ENCODE results near the gene CHRNA7. TPM values are rescaled to one million over a fixed set of nuclear protein-coding genes. Genes with fewer than 3 reads are reported as not detected.
"Not testable (repeated sequence)": the region's sequence is repeated elsewhere in the genome, so short reads cannot be mapped to it uniquely, and the experiment has no call there.

CHRNA7 gene
- polyA plus RNA-seq, 3 donors = 13.2 to 28.6 (median 26.2) TPM

- no peak for DNase-seq
Observed at GRCh38 chr15:32112101-32112500, 81.8 kb downstream of the CHRNA7 start.

DNA sequence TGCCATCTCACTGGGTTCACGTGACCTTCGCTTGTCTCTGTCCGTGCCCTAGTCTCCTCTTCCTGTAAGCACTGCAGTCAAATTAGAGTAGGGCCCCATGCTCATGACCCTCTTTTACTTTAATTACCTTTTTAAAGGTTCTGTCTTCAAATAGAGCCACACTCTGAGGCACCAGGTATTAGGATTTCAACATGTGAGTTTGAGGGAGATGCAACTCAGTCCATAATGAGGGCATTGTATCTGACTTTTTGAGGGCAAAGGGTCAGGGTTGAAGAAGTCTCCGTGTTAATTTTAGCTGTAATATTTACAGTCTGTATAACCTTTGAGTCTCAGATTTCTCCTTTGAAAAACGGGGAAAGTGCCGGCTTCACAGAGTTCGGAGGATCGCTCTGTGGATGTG is 82.9 kb downstream of the CHRNA7 start:
- DNase-seq = no peak

DNA sequence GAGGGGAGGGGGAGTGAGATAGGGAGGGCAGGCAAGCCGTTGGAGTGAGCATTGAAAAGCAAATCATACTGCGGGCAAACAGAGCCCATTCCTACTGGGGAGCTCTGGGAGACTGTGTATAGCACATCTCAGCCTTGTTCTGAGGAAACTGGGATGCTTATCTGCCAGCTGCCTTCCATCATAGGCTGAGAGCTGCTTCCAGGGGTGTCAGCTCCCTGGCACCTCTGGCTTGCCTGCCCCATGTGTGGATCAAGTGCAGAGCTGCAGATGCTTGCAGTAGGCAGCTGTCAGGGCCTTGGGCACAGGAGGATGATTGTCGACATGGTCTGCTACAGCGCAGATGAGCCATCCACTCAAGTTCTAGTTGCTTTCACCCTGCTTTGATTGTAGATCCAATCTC is 86.8 kb downstream of the CHRNA7 start:
- DNase-seq = no peak

DNA sequence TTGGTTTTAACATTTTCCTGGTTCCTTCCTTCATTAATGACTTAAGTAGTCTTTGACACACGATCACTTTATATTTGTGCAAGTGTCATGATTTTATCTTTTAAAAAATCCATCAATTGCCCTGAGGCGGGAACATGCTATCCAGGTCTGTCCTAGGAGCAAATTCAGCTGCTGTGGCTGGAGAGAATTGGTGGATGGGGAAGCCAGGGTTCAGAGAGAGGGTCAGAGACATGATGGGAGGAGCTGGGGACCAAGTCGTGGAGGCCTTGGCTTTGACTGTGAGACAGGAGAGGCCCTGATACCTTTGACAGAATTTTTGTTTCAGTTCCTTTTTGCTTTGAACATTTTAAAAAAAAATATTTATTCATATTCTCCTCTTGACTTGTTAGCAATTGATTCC is 89.0 kb downstream of the CHRNA7 start:
- no peak for DNase-seq

GRCh38 chr15:32119694-32120330 is 89.5 kb downstream of the CHRNA7 start:
- no peak for DNase-seq

DNA sequence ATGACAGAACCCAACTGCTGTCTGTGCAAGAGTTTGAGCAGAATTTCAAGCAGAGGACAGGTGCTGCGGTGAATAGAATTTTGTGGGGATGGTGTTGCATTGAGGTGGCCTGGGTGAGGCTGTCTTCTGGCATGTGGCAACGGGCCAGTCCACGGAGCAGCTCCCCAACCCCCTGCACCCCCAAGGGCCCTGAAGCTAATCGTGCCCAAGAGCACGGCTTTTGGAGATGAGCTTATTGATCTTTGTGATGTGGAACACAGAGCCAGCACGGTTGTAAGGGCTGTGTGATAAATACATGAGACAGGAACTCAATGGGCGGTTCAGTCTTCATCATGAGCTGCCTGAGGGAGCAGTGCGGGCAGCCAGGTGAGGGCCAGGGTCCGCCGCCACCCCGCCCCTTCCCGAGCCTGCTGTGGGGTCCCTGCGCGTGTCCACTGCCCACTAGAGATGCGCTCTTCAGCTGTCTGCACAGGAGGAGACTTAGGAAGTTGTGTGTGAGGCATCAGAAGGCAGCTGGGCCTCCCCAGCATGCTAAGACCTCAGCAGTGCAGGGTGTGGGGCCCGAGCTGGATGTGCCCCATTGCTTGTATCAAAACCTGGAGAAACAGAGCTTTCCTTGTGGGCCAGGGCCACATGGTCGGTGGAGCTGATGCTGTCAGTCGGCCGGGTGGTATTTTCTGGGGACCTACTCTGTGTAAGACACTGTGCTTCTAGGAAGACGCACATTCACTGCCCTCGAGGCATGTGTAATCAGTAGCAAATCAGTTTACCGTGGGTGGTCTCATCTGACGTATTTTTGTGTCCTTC is 90.5 kb downstream of the CHRNA7 start:
- no peak for DNase-seq

GRCh38 chr15:32121384-32121695 is 91.0 kb downstream of the CHRNA7 start:
- DNase-seq = no peak

GRCh38 chr15:32122013-32122412 is 91.7 kb downstream of the CHRNA7 start:
- DNase-seq = no peak

DNA sequence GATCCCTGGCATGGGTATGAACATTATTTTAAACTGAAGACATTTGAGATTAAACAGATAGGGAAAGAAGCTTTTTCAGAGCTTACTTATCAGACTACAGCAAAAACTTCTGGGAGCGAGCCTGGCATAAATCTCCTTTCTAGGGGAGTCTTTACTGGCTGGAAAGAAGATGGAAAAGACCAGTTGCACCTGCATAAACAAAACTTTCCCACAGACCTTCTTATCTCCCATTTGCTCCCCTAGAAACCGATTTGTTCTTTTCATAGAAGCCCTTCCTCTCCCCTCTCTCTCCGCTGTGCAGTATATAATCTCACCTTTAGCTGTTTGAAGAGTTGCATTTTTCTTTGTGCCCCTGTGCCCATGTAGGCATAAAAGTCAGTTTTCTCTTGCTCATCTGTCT is 93.2 kb downstream of the CHRNA7 start:
- no peak for DNase-seq

- no peak for DNase-seq
Observed at GRCh38 chr15:32124726-32125125, 94.4 kb downstream of the CHRNA7 start.

GRCh38 chr15:32125595-32125994 is 95.3 kb downstream of the CHRNA7 start:
- DNase-seq = no peak

DNA sequence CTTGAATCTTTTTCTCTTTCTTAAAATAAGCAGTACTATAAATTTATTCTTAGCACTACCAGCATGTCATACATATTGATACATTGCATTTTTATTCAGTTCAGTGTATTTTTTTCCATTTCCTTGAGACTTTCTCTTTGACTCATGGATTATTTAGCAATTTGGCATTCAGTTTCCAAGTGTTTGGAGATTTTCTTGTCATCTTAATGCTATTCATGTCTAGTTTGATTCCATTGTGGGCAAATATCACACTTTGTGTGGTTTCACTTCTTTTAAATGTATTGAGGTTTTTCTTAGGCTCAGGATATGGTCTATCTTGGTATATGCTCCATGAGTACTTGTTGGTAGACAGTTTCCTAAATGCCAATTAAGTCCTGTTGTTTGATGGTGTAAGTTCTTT is 99.5 kb downstream of the CHRNA7 start:
- no peak for DNase-seq

DNA sequence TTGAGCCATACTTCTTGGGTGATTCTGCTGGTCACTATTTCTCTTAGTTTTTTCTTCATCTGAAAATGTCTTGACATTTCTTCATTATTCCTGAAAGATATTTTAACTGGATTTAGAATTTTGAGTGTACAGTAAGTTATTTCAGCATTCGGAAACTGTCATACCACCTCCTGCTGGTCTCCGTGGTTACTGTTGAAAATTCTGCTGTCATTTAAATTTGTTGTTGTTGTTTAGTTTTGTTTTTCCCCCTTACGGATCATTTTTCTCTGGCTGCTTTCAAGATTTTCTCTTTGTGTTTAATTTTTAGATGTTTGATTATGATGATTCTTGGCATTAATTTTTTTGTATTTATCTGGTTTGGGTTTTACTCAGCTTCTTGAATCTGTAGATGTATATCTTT is 100.5 kb downstream of the CHRNA7 start:
- no peak for DNase-seq

DNA sequence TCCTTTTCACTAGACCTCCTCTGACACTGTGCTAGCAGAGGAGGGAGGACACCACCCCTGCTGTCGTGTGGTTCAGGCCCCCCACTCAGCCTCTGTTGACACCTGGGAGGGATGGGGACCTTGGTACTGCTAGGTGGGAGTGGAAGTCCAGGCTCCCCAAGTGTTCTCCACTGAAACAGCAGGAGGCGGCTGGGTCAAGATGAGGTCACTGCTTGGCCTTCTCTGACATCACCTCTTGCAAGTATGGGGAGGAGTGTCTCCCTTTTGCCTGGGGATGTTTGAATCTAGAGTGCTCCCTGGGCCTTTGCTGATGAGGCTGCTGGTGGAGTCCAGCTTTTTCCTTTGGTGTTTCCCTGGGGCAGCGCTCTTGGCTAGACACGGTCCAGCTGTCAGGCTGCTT is 101.5 kb downstream of the CHRNA7 start:
- no peak for DNase-seq

- no peak for DNase-seq
Observed at GRCh38 chr15:32132859-32133258, 102.5 kb downstream of the CHRNA7 start.

- DNase-seq = no peak
Observed at GRCh38 chr15:32134842-32135241, 104.5 kb downstream of the CHRNA7 start.

DNA sequence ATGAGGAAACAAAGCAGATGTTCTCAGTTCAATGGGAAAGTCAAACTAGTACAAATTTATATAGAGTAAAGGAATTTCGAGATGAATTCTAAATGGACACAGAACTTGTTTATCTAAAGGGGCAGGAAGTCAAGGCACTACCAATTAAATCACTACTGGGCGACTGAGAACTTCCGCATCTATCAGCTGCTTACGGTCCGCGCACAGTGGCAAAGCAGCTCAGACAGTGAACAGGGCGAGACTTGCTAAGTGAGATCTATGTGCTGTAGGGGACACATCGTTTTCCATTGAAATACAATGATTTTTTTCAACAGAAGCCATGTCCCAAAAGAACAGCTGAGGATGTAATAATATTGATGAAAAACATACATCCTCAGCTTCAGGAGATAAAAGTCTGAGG is 105.0 kb downstream of the CHRNA7 start:
- no peak for DNase-seq

DNA sequence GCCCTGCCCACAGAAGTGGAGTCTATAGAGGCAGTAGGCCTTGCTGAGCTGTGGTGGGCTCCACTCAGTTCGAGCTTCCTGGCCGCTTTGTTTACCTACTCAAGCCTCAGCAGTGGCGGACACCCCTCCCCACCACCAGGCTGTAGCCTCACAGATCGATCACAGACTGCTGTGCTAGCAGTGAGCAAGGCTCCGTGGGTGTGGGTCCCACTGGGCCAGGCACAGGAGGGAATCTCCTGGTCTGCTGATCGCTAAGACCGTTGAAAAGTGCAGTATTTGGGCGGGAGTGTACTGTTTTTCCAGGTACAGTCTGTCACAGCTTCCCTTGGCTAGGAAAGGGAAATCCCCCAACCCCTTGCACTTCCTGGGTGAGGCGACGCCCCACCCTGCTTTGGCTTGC is 115.2 kb downstream of the CHRNA7 start:
- DNase-seq = not testable (repeated sequence)

GRCh38 chr15:32148833-32149555 is 118.7 kb downstream of the CHRNA7 start:
- DNase-seq = no peak

DNA sequence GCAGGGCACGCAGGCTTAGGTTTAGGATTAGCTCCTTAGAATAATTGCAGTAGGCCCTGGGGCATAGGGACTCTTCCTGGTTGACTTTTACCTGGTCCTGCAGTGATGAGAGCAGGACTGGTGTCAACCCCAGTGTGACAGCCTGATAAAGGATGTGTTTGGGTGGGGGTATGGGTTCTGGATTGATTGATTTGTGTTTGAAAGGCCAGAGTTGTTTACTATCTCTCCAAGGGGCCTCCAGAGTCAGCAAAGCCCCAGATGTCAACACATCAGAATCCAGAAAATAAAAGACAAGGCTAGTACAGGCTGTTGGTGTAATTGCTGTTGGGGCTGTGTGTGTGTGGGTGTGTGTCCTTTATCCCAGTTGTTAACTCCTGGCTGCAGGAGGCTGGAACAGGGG is 122.3 kb downstream of the CHRNA7 start:
- no peak for DNase-seq

GRCh38 chr15:32153868-32154623 is 123.7 kb downstream of the CHRNA7 start:
- not testable (repeated sequence) for DNase-seq

DNA sequence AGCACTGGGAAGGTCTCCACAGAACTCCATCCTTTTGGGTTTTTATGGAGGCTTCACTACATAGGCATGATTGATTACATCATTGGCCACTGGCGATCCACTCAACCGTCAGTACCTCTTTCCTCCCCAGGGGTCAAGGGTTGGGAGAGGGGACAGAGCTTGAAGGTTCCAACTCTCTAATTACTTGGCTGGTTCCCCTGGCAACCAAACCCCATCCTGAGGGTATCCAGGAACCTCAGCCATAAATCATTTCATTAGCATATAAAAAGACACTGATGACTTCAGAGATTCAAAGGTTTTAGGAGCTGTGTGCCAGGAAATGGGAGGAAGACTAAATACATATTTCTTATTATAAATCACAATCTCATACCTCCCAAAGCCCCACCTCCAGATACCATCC is 131.8 kb downstream of the CHRNA7 start:
- DNase-seq = not testable (repeated sequence)
